Nucleus accumbens (tissue), 56 donors: ENCODE measurements around the gene C1QTNF4.
A peak's percentile ranks its signal among the peaks of the same experiment; 100 is the strongest.

Experiments used
- DNase-seq, 56 donors: peaks; one replicate each; lab custom pipeline; 2025; lab: John Stamatoyannopoulos, UW

Gene C1QTNF4

DNA sequence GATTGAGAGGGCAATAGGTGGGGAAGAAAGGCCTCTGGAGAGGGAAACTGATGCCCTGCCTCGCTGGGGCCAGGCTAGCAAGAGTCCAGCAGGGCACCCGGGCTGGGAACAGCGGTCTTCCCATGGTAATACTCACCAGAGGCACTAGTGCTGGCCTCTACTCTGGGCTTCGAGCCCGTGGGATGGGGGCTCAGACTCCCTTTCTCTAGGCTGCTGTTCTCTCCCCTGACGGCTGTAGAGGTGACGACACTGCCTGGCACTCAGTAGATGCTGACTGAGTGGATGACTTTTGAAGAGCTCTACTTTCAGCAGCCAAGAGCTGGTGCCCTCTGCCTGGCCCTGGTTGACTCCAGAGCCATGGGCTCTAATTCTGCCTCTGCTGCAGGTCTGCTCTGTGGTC, 818 bp upstream of the C1QTNF4 start:
- peak in 10 of 56 donors; percentile 9 to 52 (median 36) for DNase-seq

DNA sequence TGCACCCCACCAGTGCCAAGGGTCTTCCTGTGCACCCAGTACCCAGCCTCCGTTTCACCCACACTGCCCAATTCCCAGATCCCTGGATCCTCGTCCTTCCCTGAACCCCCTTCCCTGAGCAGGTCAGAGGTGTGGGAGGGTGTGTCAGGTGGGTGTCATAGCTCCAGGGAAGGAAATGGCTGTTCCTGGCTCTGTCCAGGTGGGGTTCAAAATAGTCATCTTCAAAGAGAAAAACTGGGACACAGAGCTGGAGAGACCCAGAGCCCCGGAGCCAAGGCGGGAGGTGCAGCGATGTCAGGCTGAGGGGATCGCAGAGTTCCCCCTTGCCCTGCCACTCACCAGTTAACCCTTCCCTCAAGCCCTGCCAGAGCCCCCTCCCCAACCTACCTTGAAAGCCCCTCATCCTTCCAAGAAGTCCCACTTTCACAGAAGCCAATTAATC, 698 bp downstream of the C1QTNF4 start:
- no peak for DNase-seq

DNA sequence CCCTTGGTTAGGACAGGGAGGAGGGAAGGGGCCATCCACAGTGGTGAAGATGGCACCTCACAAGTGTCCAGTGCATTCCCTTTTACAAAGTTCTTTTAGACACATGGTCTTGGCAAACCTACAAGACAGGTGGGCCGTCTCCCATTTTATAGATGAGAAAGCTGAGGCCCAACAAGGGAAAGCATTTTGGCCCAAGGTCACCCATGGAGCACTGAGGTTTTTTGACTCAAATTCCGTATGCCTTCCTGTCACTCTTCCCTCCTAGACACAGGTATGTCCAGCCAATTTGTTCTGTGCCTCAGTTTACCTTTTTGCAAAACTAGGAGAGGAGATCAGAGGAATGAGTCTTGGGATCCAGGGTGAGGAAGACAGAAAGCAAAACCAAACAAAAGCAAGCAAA, 1.2 kb downstream of the C1QTNF4 start:
- DNase-seq, result no peak

DNA sequence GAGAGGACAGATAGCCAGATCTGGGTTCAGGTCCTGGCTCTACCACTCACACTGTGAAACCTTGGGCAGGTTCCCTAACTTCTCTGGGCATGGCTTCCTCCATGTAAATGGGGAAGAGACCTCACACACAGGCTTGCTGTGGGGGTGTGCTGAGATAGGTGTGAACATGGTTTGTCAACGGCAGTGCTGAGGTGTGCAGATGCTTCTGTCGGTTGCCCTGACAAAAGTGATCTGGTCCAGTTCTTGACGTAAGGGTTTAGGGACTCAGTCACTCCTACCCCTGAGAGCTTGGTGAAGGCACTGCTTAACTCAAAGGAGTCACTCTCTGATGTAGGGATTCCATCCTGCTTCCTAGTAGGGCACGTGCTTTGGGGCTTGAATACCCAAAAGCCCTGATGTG, 2.0 kb downstream of the C1QTNF4 start:
- no peak for DNase-seq

DNA sequence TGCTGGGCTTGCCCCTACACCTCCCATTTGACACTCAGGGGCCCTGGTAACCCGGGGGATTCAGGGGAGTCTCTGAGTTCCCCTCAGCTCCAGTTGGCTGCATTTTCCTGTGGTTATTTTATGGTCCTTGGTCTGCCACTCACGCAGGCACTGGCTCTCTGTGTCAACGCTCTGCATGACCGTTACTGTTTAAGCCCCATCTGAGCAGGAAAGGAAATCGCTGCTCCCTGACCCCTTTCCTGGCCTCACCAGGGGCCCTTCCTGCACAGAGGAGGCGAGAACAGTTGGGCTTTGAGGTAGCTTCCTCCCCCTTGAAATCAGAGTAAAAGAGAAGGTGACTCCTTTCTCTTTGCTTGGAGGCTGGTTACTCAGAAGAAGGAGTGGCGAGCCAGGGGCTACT, 2.4 kb downstream of the C1QTNF4 start:
- no peak for DNase-seq

DNA sequence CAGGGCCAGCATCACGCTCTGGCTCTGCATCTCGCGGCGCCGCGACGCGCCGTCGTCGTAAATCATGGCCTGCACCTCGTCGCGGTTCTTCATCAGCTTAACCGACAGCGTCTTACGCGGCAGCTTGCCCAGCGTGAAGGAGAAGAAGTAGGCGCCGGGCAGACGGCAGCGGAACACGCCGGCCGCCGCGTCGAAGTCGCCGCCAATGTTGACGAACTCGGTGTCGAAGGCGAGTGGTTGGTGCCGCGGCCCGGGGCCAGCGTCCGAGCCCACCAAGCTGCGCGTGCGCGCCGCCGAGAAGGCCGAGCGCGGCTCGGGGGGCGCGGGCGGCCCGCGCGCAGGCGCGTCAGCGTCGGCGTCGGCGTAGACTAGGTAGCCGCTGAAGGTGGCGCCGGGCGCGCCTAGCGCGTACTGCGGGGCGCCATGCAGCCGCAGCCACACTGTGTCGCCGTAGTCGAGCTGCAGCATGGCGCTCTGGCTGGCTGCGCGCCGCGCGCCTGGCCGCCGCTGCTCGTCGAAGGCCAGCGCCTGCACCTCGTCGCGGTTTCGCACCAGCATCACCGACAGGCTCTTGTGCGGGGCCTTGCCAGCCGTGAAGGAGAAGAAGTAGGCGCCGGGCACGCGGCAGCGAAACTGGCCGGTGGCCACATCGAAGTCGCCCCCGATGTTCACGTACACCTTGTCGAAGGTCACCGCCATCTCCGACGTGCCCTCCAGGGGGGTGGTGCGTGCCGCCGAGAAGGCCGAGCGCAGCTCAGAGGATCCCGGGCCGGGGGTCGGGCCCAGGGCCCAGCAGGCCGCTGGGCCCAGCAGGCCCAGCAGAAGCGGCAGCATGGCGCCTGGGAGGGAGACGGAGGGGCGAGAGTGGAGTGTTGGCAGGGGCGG, 4.0 kb downstream of the C1QTNF4 start:
- DNase-seq, result no peak

DNA sequence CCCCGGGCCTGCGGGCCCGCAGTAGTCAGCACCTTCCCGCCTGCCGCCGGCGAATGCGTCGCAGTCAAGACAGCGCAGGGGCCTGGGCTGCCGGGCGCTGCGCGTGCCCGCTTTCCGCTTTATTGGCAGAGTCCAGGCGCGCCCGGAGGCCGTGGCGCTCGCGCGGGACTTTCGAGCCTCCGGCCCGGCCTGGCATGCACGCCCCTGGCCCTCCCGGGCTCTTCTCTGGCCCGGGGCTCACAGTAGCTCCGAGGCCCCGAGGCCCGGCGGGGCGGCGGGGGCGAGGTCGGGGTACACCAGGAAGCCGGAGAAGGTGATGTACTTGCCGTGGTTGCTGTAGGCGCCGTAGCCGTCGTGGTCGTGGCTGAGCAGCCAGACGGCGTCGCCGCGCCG, 4.6 kb downstream of the C1QTNF4 start:
- no peak for DNase-seq

DNA sequence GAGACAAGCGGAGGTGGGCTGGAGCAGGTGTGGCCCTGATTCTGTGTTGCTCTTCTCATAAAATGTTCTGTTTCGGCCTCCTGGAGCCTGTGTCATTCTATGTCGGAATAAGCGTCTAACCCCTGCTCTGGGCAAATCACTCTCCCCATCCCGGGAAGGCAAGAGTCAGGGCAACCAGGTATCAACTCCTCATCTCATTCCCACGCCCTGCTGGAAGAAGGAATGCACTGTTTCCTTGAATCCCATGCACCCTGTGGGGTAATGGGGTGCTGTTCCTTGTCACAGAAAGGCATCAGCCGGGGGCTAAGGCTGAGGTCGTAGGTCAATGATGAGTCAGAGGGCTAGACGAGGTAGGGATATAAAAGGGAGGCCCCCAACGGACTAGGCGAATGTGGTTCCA, 5.1 kb downstream of the C1QTNF4 start:
- no peak for DNase-seq

DNA sequence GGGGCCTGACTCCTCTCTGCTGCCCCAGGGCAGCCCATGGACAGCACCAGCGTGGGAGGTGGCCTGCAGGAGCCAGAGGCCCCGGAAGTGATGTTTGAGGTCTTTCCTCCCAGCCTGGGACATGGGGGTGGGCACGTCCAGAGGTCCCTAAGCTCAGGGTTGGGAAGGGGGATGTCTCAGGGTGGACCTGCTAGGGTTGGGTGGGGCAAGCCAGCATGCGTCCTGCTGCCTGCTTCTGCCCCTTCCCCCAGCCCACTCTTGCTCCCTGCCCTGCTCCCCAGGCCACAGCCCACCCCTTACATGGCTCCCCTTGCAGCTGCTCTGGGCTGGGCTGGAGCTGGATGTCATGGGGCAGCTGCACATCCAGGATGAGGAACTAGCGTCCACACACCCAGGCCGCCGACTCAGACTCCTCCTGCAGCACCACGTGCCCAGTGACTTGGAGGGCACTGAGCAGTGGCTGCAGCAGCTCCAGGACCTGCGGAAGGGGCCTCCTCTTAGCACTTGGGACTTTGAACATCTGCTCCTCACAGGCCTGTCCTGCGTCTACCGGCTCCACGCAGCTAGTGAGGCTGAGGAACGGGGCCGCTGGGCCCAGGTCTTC, 6.4 kb downstream of the C1QTNF4 start:
- peak in 15 of 56 donors; percentile 20 to 61 (median 36) for DNase-seq

DNA sequence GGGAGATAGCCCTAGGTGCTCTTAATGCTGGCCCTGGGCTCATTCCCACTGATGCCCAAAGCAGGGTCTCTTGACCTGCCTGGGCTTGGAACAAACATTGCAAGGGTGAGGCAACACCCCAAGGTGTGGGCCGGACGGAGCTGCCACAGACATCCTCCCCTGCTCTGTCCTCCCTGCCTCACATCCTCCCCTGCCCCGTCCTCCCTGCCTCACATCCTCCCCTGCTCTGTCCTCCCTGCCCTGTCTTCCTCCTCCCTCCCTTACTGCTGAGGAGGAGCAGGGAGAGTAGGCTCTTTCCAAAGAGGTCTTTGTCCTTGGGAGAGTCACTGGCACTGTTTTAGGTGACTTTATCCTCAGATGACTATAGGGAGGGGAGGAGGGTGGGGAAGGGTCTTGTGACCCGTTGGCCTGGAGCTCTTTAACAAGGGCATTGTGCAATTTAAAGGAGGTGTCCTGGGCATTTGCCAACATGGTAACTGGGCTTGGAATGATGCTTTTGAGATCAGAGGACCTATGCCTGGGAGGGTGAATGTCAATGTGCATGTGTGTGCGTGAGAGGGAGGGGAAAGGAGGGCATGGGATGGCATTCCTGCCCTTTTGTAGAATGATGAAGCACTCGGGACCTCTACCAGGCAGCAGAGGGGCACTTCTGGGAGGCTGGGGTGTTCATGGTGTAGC, 7.0 kb downstream of the C1QTNF4 start:
- peak in 1 of 56 donors; percentile 34 for DNase-seq

DNA sequence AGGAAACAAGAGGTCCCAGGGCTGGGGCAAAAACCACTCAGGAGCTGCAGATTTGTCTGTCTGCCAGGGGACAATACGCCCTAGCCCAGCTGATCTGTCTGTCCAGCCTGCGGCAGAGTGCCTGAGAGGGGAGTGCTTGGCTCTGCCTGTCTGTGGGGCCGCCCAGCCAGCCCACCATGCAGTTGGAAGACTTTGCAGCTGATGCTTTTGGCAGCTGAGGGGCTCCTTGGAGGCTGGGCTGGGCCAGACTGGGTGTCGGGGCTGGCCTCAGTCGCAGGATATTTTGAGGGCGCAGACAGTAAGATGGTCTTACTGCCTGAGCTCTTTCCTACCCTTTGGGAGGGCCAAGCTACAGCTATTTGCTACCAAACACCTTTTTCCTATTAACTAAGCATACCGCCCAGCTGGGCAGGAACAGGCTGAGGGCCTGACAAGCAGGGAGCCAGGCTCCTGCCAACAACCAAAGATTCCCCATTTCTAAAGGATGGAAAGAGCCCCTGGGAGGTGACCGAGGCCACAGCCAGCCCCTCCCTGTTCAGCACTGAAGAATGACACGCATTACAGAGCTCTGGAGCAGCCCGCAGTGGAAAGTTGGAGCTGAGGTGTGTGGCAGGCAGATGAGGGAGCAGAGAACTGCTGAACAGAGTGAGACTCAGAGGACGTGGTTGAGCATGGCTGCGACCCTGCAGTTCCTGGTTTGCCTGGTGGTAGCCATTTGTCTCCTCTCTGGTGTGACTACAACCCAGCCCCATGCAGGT, 7.9 kb downstream of the C1QTNF4 start, which contains the start of gene FAM180B:
Gene FAM180B, plus strand, starts transcription at position 581 of the 758 bp plus-strand sequence. Its CDS starts 91 bp downstream, at position 672.
- peak in 6 of 56 donors; percentile 24 to 36 (median 32) for DNase-seq

DNA sequence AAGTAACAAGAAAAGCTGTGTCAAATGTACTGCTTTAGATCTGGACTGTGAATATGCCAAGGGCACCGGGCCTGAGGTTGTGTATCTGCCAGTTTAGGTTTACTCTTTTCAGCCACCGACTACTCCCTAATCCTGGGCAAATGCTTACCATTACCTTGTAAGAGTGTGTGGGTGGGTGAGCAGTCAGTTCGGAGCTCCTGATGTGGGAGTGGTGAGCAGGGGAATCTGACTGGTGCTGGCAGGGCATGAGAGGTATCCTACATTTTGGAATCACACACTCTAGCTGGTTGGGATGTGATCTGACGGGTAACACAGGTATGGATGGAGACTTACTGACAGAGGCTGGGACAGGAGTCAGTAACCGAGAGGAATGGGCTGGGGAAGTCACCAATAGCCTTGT, 10.4 kb downstream of the C1QTNF4 start:
- peak in 1 of 56 donors; percentile 21 for DNase-seq

DNA sequence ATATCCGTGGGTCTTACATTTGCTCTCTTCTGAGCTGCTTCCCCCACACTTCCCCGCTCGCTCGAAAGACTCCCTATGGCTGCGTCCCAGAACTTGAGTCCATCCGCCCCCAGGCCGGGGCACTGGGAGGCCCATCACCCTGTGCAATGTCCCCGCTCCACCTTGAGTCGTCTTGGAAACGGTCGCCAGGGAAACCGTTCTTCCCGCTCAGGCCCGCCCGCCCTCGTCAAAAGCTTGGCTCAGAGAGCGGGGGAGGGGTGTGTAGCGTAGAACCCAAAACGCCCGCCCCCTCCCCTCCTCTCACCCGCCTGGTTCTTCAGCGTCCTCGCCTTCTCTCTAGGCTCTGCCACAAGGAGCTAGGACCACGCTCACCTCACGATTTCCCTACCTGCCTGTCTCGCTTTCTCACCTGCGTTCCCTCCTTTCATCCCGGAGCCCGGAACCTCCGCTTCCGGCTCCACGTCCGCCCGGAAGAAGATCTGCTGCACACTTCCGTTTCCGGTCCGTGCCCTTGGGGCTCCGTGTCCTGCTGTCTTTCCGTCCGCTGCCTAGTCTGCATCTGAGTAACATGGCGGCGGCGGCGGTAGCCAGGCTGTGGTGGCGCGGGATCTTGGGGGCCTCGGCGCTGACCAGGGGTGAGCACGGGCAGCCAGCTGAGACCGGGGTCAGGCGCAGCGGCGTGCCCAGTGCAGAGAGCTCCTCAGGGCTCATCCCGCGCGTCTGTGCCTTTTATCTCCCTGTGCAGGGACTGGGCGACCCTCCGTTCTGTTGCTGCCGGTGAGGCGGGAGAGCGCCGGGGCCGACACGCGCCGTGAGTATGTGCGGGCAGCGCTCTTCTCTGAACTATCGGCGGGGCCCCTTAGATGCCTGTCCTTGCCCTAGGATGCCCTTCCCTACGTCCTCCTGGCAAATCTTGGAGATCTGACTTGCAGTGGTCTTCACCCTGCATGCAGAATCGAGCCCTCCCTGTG, 15.4 kb downstream of the C1QTNF4 start, which contains the start of the genes KBTBD4 and NDUFS3:
Gene KBTBD4, minus strand, starts transcription at position 447 of the 971 bp plus-strand sequence. Its CDS starts 19 bp downstream, at position 428.
Gene NDUFS3, plus strand, starts transcription at position 551 of the 971 bp plus-strand sequence. Its CDS starts 18 bp downstream, at position 569.
- DNase-seq, result peak; percentile 59 to 95 (median 88)

DNA sequence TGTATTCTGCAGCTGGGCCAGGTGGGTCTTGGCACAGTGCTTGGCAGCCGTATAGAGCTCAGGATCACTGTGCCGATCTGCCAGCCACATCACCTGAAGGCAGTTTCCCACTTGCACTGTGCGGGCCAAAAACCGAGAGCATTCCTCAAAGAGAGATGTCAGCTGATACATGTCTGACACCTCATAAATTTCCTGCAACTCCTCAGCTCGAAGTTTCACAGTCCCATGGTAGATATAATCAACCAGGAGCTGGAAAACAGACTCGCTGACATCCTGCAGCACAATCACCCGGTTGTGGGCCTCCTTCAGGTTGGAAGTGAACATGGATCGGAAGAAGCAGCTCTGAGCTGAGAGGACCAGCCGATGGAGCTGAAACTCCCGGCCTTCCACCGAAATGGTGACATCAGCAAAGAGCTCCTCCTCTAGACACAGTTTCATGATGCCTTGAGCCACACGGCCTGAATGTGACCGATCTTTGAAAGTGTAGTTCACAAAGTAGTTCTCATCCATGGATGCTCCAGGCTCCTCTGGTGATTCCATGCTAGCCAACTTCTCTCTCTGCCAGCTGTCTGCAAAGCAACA, 16.7 kb downstream of the C1QTNF4 start:
- DNase-seq, result peak in 2 of 56 donors; percentile 19 to 34

DNA sequence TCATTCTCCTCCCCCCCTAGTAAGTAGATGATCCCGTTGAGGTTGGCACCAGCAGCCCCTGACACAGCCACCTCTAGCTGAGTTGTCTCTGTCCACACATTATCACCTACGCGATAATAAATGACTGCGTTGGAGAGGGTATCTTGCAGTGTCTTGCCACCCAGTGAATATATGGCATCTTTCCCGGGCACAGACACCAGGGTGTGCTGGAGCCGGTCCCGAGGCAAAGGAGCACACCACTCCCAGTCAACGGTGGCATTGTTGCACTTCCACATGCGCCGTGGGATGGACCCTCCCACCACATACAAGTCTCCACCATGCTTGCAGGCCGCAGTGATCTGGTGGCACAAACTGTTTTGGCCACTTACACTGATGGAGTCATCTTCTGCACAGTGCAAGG, 20.9 kb downstream of the C1QTNF4 start:
- peak in 17 of 56 donors; percentile 14 to 74 (median 30) for DNase-seq

DNA sequence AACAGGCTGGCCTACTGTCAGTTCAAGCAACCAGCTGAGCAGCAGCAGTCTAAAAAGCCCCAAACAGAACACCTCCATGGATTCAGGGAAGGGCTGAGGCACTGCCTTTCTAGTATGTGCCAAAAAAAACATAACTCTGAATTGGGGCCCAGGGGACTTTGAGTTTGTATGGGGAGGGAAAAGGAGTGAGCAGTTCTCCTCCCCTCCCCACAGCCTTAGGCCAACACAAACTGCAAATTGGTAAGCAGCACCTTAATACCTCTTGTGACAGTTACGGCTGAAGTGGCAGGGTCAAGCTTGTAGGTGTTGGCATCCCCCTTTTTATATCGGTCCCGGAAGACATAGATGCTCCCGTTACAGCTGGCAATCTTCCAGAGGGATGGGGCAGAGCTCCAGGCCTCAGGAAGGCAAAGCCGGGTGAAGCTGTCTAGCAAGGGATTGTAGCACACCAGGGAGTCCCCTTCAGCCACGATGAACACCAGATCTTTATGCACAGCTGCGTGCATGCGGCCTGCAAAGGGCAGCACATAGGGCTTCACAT, 21.4 kb downstream of the C1QTNF4 start:
- DNase-seq, result peak in 1 of 56 donors; percentile 23

DNA sequence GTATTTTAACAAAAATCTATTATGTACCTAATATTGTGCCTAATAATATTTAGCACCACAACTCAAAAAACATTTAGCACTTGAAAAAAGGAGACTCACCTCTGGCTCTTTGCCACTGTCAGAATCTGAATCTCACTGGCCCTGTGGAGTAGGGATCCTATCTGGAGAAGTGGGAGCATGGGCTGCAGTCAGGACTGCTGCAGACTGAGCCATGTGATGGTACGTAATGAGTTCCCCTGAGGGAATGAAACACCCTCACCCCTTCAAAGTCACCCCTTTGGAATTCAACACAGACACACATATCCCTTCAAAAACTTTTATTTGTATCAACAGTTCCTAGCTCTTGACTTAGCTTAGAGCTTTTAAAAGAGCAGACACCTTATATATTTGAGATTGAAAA, 22.3 kb downstream of the C1QTNF4 start:
- DNase-seq, result no peak

DNA sequence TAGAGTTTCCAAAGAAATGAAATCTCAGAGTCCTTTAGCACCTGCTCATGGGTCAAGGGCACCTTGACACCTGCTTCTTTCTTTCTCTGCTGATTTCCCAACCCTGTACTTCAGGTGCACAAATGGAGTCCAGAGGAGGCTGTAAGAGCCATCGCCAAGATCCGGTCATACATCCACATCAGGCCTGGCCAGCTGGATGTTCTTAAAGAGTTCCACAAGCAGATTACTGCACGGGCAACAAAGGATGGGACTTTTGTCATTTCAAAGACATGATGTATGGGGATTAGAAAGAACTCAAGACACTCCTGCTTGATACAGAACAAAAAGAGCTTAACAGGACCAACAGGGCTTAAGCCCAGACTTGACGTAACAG, 22.9 kb downstream of the C1QTNF4 start:
- DNase-seq, result no peak
